Measurements from ENCODE around the gene CDRT4. TPM values are rescaled to one million over a fixed set of nuclear protein-coding genes. Genes with fewer than 3 reads are reported as not detected.

CDRT4 gene
- total RNA-seq, 1 donor from 2014 or later, result 1.4 TPM

- Histone ChIP-seq H3K4me1 (peaks cover 38% of the 10 kb centered on the region), H3K27me3 (ENCODE audit: low read depth) (no peaks in the 10 kb centered on the region), H3K4me3 (no peak overlapping the region), H3K27ac (replicated peaks) (no peak overlapping the region), H3K36me3 (no peaks in the 10 kb centered on the region), H3K9me3 (replicated peaks) (no peaks in the 10 kb centered on the region)
- TF ChIP-seq CTCF (IDR thresholded peaks at IDR 0.05; ENCODE audit: borderline replicate concordance), result no peak
- intact Hi-C loops (cut with micrococcal nuclease), result no loop called here
- DNase-seq, result no peak
These were observed 25.6 kb upstream of the CDRT4 start for GRCh38 chr17:15492791-15493692.

GRCh38 chr17:15492186-15492585, 24.8 kb upstream of the CDRT4 start:
- intact Hi-C loops (cut with micrococcal nuclease), result no loop called here
- no peak for TF ChIP-seq CTCF (IDR thresholded peaks at IDR 0.05; ENCODE audit: borderline replicate concordance)
- H3K36me3 ChIP-seq, result no peaks in the 10 kb centered on the region
- peaks cover 34% of the 10 kb centered on the region for H3K4me1 ChIP-seq
- no peaks in the 10 kb centered on the region for H3K27me3 ChIP-seq (ENCODE audit: low read depth)
- no peak for DNase-seq
- no peak overlapping the region for H3K4me3 ChIP-seq
- no peak overlapping the region for H3K27ac ChIP-seq (replicated peaks)
- no peaks in the 10 kb centered on the region for H3K9me3 ChIP-seq (replicated peaks)

- H3K4me1 ChIP-seq, result peaks cover 25% of the 10 kb centered on the region
- H3K27me3 ChIP-seq (ENCODE audit: low read depth), result no peaks in the 10 kb centered on the region
- TF ChIP-seq CTCF (IDR thresholded peaks at IDR 0.05; ENCODE audit: borderline replicate concordance), result no peak
- peak; percentile 72 for DNase-seq
- intact Hi-C loops (cut with micrococcal nuclease), result no loop called here
- no peaks in the 10 kb centered on the region for H3K36me3 ChIP-seq
- no peak overlapping the region for H3K4me3 ChIP-seq
- no peaks in the 10 kb centered on the region for H3K9me3 ChIP-seq (replicated peaks)
- peak overlapping the region; percentile 80 for H3K27ac ChIP-seq (replicated peaks)
These were observed 23.3 kb upstream of the CDRT4 start for GRCh38 chr17:15490634-15491261.

GRCh38 chr17:15488557-15488956, 21.1 kb upstream of the CDRT4 start:
- Histone ChIP-seq H3K9me3 (replicated peaks) (no peaks in the 10 kb centered on the region), H3K4me1 (peaks cover 21% of the 10 kb centered on the region), H3K36me3 (no peaks in the 10 kb centered on the region), H3K27ac (replicated peaks) (no peak overlapping the region), H3K27me3 (ENCODE audit: low read depth) (no peaks in the 10 kb centered on the region), H3K4me3 (no peak overlapping the region)
- intact Hi-C loops (cut with micrococcal nuclease), result no loop called here
- DNase-seq, result no peak
- no peak for TF ChIP-seq CTCF (IDR thresholded peaks at IDR 0.05; ENCODE audit: borderline replicate concordance)

GRCh38 chr17:15485045-15485444, 17.6 kb upstream of the CDRT4 start:
- no peak for TF ChIP-seq CTCF (IDR thresholded peaks at IDR 0.05; ENCODE audit: borderline replicate concordance)
- Histone ChIP-seq H3K27ac (replicated peaks) (no peak overlapping the region), H3K4me3 (no peak overlapping the region), H3K4me1 (peaks cover 5% of the 10 kb centered on the region), H3K36me3 (no peaks in the 10 kb centered on the region), H3K27me3 (ENCODE audit: low read depth) (no peaks in the 10 kb centered on the region), H3K9me3 (replicated peaks) (no peaks in the 10 kb centered on the region)
- intact Hi-C loops (cut with micrococcal nuclease), result no loop called here
- no peak for DNase-seq
